RCC 7860 (cell line): ENCODE data around the gene TSPEAR.
A peak's percentile ranks its signal among the peaks of the same experiment; 100 is the strongest.
"Not testable (repeated sequence)": the region's sequence is repeated elsewhere in the genome, so short reads cannot be mapped to it uniquely, and the experiment has no call there.

Experiments
- DNase-seq: peaks from one replicate; pipeline ENCODE4 v3.0.0-alpha.2; 2015; ENCODE audit warnings: low spot score
- FAIRE-seq: peaks from 2 replicates; lab custom pipeline; 2012; peaks lifted over from hg19 to GRCh38; lab: Jason Lieb, UNC

The TSPEAR gene

DNA sequence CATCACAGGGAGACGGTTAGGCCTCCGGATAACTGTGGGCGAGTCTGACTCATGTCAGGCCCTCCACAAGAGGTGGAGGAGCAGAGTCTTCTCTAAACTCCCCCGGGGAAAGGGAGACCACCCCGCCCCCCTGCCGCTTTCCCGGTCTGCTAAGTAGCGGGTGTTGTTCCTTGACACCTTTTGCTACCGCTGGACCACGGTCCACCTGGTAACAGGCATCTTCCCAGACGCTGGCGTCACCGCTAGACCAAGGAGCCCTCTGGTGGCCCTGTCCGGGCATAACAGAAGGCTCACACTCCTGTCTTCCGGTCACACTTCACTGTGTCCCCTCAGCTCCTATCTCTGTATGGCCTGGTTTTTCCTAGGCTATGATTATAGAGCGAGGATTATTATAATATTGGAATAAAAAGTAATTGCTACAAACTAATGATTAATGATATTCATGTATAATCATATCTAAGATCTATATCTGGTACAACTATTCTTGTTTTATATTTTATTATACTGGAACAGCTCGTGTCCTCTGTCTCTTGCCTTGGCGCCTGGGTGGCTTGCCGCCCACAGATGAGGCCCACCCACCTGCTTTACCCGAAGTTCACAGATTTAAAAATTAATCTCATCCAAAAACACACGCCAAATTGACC is 231.7 kb downstream of the TSPEAR start:
- not testable (repeated sequence) for FAIRE-seq
- peak; percentile 8 for DNase-seq

DNA sequence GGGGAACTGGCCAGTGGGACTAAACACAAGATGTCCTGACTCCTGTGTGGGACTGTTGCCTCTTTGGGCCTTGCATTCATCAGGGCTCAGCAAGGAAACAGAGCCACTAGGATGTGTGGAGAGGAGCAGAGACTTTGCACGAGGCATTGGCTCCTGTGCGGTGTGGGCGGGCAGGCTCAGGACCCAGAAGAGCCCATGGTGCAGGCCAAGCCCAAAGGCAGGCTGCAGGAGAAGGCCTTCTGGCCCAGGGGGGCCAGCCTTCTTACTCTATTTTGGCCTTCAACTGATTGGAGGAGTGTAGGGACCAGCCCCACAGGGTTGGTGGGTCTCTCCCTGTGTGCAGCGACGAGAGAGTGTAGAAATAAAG is 232.6 kb downstream of the TSPEAR start:
- no peak for DNase-seq

DNA sequence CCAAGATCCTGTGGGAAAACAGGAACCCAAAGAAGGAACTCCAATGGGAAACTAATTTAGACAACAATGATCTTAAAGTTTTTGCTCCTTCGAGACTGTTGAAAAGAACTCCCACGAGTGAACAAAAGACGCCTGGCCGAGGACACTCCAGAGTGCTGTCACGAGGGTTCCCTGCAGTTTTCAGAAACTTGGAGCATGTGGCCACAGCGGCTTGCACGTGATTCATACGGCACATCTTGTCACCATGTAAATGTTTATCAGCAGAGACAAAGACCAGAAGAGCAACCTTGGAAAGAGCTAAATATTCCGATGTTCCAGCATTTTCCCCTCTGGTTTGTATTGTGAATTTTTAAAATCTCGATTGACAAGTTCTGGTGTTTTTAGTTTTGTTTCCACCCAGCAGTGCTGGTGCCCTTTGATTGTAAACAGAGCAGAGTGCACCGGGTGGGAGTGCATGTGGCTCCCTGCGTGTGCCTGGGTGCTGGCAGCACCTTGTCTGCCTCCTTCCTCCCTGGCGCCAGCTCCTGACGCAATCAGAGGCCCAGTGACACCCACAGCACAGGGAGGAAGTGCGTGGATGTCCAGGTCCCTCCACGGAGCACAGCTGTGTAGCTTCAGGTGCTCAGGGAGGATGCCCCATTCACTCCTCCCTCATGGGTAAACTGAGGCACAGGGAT is 233.1 kb downstream of the TSPEAR start:
- FAIRE-seq (no peak), DNase-seq (no peak)

More for the DNA sequence above, 232.6 kb downstream of the TSPEAR start:
- FAIRE-seq = no peak

DNA sequence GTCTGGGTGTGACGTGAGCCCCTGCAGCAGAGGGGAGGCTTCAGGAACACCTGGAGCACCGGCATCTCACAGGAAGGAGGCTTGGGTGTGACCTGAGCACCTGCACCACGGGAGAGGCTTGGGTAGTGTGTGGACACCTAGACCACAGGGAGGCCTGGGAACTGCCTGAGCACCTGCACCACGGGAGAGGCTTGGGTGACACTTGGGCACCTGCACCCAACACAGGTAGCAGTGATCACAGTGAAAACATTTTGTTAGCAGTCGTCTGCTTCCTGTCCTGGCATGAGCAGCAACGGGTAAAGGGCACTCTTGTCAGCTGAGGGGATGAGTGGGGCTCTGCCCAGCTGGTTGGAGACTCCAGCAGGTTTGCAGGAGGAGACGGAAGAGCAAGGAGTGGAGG is 233.7 kb downstream of the TSPEAR start:
- FAIRE-seq = no peak
- no peak for DNase-seq

DNA sequence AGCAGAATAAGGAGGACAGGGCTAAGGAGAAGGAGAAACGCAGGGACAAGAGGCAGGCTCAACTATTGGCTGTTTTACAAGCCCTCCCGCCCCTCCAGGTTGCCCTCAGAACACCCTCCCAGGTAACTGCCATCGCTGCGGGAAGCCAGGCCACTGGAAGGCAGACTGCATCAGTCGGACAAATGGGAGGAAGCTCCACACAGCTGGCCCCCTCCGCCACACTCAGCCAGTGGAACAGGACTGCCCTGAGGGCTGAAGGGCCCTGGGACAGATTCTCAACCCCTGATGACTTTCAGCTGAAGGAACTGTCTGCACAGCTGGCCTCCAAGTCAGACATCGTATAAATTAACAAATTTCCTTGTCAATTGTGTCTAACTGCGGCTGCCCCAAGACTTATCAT is 234.2 kb downstream of the TSPEAR start:
- DNase-seq (no peak), FAIRE-seq (no peak)

DNA sequence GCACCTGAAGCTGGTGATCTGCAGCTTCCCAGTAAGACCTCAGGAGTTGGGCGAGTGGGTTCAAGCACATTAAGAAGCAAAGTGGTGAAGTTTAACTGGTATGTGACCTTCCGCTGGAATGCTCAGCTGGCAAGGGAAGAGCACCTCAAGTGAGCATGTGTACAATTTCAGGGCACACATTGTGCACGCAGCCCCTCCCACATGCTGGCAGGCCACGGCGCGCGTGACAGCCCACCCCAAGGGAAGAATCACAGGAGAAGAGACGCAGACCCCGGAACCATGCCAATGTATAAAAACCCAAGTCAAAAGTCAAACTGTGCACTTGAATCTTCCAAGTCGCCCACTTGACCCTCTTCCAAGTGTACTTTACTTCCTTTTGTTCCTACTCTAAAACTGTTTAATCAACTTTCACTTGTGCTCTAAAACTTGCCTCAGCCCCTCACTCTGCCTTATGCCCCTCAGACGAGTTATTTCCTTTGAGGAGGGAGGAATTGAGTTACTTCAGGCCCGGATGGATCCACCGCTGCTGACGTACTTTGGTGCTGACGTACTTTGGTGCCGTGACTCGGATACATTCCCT is 236.0 kb downstream of the TSPEAR start:
- no peak for FAIRE-seq
- DNase-seq = no peak

GRCh38 chr21:44473915-44474555 is 237.3 kb downstream of the TSPEAR start:
- DNase-seq = no peak
- no peak for FAIRE-seq

GRCh38 chr21:44471996-44472395 is 239.4 kb downstream of the TSPEAR start:
- no peak for DNase-seq
- FAIRE-seq = no peak

DNA sequence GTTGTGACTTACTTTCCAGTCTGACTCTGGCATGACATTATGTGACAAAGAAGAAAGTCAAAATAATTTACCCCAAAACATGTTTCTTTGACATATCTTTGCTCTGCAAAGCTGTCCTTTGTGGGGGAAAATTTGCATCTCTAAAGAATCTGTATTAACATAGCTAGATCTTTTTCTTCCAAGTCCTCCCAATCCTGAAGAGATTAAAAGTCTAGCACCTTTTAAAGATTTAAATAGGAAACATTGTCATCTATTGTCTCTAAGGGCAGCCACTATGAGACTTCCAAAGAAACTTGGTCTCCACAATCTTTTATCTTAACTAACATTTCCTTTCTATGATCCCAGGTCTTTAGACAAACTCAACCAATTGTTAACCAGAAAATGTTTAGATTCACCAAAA is 240.0 kb downstream of the TSPEAR start:
- DNase-seq (no peak), FAIRE-seq (no peak)

DNA sequence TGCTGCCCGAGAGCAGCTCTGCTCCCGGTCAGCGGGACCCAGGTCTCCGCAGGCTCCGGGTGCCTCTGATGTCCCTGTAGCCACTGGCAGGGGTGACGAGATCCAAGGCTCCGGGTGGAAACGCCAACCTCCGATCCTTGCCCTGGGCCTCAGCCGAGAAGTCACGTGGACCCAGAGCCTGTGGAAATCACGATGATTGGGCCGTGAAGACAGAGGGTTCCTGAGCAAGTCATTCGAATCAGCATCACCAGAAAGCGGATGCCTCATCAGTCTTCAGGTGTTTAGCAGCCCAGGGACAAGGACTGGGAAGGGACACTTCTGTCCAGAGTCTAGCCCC is 243.5 kb downstream of the TSPEAR start:
- FAIRE-seq (no peak), DNase-seq (no peak)

DNA sequence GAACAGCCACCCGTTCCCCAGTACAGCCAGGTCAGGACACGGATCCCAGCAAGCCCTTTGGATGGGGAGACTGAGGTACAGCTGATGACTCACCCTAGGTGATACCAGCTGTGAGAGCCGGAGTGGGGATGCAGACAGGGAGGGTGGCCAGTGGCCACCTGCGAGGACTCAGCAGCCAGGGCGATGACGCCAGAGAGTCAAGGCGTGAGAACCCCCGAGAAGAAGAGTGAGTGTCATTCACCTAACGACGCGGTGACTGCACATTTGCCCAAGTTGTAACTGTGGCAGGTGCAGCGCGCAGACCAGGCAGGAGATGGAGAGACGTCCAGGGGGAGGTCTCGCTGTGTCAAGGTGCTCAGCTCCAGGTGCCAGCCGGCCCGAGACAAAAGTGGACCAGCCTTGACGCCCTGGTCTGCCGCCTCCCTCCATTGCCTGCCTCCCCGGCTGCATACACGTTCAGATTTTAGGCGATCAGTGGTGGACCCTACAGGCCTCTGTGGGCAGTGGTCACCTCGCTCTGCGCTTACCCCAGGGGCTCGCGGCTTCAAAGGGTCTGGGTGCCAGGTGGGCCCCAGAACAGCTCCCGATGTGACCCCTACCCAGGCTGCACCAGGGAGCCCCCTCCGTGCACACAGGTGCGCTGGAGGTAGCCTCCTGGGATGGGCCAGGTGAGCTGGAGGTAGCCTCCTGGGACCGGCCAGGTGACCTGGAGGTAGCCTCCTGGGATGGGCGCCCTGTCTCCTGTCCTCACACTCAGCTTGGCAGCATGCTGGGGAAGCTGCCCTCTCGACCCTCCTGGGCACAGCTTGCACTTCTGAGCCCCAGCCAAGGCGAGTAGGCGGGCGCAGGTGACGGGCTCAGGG is 244.1 kb downstream of the TSPEAR start:
- DNase-seq (no peak), FAIRE-seq (no peak)

- FAIRE-seq = no peak
- DNase-seq = no peak
Observed at GRCh38 chr21:44466351-44466954, 244.9 kb downstream of the TSPEAR start.

- no peak for DNase-seq
- FAIRE-seq = no peak
Observed at GRCh38 chr21:44464351-44464750, 247.0 kb downstream of the TSPEAR start.

GRCh38 chr21:44463724-44464123 is 247.6 kb downstream of the TSPEAR start:
- DNase-seq (no peak), FAIRE-seq (no peak)

- DNase-seq = no peak
- no peak for FAIRE-seq
Observed at GRCh38 chr21:44462834-44463200, 248.6 kb downstream of the TSPEAR start.

DNA sequence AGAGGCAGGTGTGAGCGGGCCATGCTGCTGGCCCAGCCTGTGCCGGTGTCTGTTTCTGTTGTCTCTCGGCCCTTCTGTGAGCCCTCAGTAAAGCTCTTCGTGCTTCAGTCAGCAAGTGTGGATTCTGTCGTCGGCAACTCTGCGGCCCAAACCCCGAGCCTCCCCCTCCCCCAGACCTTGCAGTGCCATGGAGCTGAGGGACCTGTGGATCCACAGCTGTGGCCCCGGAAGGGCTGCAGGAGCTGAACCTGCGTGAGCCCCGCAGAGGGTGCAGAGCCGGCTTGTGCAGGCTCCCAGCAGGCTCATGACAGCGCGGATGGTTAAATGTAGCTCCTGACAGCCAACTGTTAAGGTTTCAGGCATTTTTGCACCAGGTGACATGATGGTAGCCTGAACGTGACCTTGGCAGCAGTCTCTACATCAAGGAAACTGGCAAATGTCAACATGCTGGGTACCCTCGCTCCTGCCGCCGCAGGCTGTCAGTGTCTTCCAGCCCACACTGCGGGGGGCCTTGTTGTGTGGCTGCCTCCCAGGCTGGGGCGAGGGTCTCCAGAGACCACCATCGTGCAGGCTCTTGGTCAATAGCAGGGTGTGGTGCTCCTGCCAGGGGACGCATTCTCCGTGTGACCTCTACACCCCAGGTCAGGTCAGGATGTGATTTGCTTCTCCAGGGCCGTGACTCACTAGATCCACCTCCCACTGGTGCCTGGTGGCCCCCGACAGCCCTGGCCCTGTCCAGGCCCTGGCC is 249.1 kb downstream of the TSPEAR start:
- DNase-seq = no peak
- no peak for FAIRE-seq

DNA sequence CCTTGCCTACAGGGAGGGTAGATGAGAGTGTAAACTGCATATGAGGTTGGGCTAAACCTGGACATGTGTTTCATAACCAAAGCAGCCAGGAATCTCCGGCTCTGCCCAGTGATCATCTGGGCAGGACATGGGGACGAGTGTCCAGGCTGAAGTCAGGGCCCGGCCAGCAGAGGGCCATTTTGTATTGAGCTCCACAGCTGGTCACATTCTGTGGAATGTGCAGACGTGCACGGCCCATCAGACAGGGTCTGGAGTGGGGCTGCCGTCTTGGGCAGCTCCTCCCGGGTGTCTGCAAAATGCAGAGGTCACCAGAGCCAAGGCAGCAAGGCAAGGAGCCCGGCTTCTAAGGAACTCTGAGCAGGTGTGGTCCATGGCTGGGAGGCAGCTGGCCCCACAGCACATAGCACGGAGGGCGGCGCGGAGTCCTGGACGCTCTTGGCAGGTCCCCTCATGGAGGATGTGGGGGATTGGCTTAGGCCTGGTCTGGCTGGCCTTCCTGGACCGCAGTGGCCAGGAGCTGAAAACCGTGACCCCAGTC is 249.8 kb downstream of the TSPEAR start:
- DNase-seq (no peak), FAIRE-seq (no peak)

DNA sequence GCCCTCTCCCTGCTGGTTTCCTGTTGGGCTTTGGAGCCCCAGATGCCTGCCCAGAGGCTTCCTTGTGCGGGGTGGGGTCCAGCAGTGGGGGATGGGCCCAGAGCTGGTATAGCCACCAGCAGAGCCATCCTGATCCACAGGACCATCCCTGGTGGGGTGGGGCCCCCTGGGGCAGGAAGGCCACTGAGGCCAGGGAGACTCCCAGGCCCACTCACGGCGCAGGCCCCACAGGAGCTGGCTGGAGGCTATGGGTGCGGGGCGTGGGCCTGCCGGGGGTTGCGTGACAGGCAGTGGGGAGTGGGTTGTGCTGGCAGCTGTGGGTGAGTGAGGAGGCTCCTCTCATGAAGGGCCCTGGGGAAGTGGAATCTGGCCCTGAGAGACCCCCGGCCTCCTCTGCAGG is 250.4 kb downstream of the TSPEAR start:
- no peak for FAIRE-seq
- no peak for DNase-seq

DNA sequence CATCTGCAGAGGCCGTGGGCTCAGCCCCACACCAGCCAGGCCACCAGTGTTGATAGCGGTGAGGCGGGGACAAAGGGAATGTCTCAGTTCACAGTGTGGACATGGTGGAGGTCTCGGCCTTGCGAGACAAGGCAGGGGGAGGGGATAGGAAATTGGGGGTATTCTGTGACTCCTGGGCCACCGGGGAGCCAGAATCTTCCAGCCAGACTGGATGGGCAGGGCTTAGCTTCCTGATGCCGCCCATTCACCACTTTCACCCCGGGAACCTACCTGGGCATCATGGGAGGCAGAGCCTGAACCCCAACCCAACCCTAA is 251.0 kb downstream of the TSPEAR start:
- DNase-seq (no peak), FAIRE-seq (no peak)
